Neutrophil (primary cell): ENCODE measurements around the gene ASTN1.

ENCODE experiments used
- H3K27ac ChIP-seq: fragments of 200-600 bp; sonication (generic); 2 replicates; pipeline ENCODE4 v1.5.1; 2016; ENCODE audit warnings: mild to moderate bottlenecking, moderate library complexity
- H3K27me3 ChIP-seq: fragments of 200-600 bp; sonication (generic); 2 replicates; pipeline ENCODE4 v1.6.0; 2016; ENCODE audit warnings: mild to moderate bottlenecking
- H3K36me3 ChIP-seq: fragments of 200-600 bp; sonication (generic); 2 replicates; pipeline ENCODE4 v1.5.1; 2017
- H3K4me1 ChIP-seq, 2 experiments: fragments of 200-600 bp in 1 of 2; sonication (generic) in 1 of 2; 1 replicate in 1 of 2; 2 replicates in 1 of 2; pipeline versions ENCODE4 v1.5.1 to v1.6.1; 2013 to 2016; ENCODE audit warnings: low read depth in 1 of 2, low read length in 1 of 2, mild to moderate bottlenecking in 1 of 2, moderate library complexity in 1 of 2; ENCODE audit not compliant: control insufficient read depth in 1 of 2, insufficient read depth in 1 of 2
- H3K4me3 ChIP-seq, 2 experiments: fragments of 200-600 bp in 1 of 2; sonication (generic) in 1 of 2; 1 replicate in 1 of 2; 2 replicates in 1 of 2; pipeline ENCODE4 v1.5.1; 2013 to 2016; ENCODE audit warnings: low read depth in 1 of 2, low read length in 1 of 2, mild to moderate bottlenecking in 1 of 2, moderate library complexity in 1 of 2
- H3K9me3 ChIP-seq: fragments of 200-600 bp; sonication (generic); 2 replicates; pipeline ENCODE4 v1.5.1; 2016
- CTCF ChIP-seq: fragments of 200-600 bp; sonication (generic); IDR thresholded peaks from 2 replicates; pipeline ENCODE4 v1.5.1; 2016; ENCODE audit warnings: antibody characterized with exemption

ASTN1 gene

GRCh38 chr1:177043597-177043996 is 120.9 kb downstream of the ASTN1 start:
- Histone ChIP-seq H3K9me3 (no peaks in the 10 kb centered on the region), H3K4me3 (no peak overlapping the region), H3K36me3 (no peaks in the 10 kb centered on the region), H3K27ac (no peak overlapping the region), H3K27me3 (no peaks in the 10 kb centered on the region), H3K4me1 (no peaks in the 10 kb centered on the region)
- TF ChIP-seq CTCF: no peak

GRCh38 chr1:177035586-177035985 is 128.9 kb downstream of the ASTN1 start:
- Histone ChIP-seq H3K4me1 (no peaks in the 10 kb centered on the region), H3K9me3 (no peaks in the 10 kb centered on the region), H3K36me3 (no peaks in the 10 kb centered on the region), H3K27me3 (no peaks in the 10 kb centered on the region), H3K4me3 (no peak overlapping the region), H3K27ac (no peak overlapping the region)
- TF ChIP-seq CTCF: no peak

- H3K4me3 ChIP-seq: no peak overlapping the region
- H3K27ac ChIP-seq: no peak overlapping the region
- no peak for TF ChIP-seq CTCF
Observed at GRCh38 chr1:177033628-177034027, 130.9 kb downstream of the ASTN1 start.

GRCh38 chr1:177032434-177032833 is 132.1 kb downstream of the ASTN1 start:
- Histone ChIP-seq H3K9me3 (no peaks in the 10 kb centered on the region), H3K27ac (no peak overlapping the region), H3K36me3 (no peaks in the 10 kb centered on the region), H3K4me1 (no peaks in the 10 kb centered on the region), H3K27me3 (no peaks in the 10 kb centered on the region), H3K4me3 (no peak overlapping the region)
- TF ChIP-seq CTCF: no peak

More at GRCh38 chr1:177033628-177034027, 130.9 kb downstream of the ASTN1 start:
- H3K36me3 ChIP-seq: no peaks in the 10 kb centered on the region
- H3K4me1 ChIP-seq: no peaks in the 10 kb centered on the region
- no peaks in the 10 kb centered on the region for H3K27me3 ChIP-seq
- H3K9me3 ChIP-seq: no peaks in the 10 kb centered on the region

- H3K36me3 ChIP-seq: no peaks in the 10 kb centered on the region
- no peak for TF ChIP-seq CTCF
- no peaks in the 10 kb centered on the region for H3K4me1 ChIP-seq
Observed at GRCh38 chr1:177024623-177025022, 139.9 kb downstream of the ASTN1 start.

GRCh38 chr1:177023726-177024125 is 140.8 kb downstream of the ASTN1 start:
- Histone ChIP-seq H3K4me1 (no peaks in the 10 kb centered on the region), H3K27ac (no peak overlapping the region), H3K4me3 (no peak overlapping the region), H3K27me3 (no peaks in the 10 kb centered on the region), H3K36me3 (no peaks in the 10 kb centered on the region), H3K9me3 (no peaks in the 10 kb centered on the region)
- no peak for TF ChIP-seq CTCF

More at GRCh38 chr1:177024623-177025022, 139.9 kb downstream of the ASTN1 start:
- Histone ChIP-seq H3K4me3 (no peak overlapping the region), H3K9me3 (no peaks in the 10 kb centered on the region), H3K27me3 (no peaks in the 10 kb centered on the region), H3K27ac (no peak overlapping the region)
